IMR-90 (cell line): ENCODE measurements around the gene RNU6-9. TPM values are rescaled to one million over a fixed set of nuclear protein-coding genes. Genes with fewer than 3 reads are reported as not detected.

Source experiments
- ATAC-seq: fragments of 200-7000 bp; cut with Tn5 transposase; 2 replicates; pipeline ENCODE4 v1.9.1; 2020; ENCODE audit warnings: low read depth, mild to moderate bottlenecking, moderate library complexity
- BruUV-seq: library from RNA; stranded (reverse); fragments of 400-500 nt; replicated peaks from 2 replicates; lab custom pipeline; 2021; lab: Mats Ljungman, UMichigan
- CTCF ChIA-PET: fragments of 300-600 bp; formaldehyde crosslinking; extraction: SDS; loops from one replicate; lab custom pipeline; 2021; ENCODE audit warnings: antibody characterized with exemption; lab: Yijun Ruan, JAX
- POLR2A ChIA-PET: fragments of 300-600 bp; sonication (Branson Sonifier 250); formaldehyde crosslinking; loops from one replicate; lab custom pipeline; 2022; ENCODE audit warnings: antibody characterized with exemption; ENCODE audit not compliant: unreplicated experiment; lab: Charles Lee
- DNase-seq: peaks from one replicate; pipeline ENCODE4 v3.0.0; 2013
- H2AFZ ChIP-seq: replicated peaks from 2 replicates; pipeline ENCODE3; 2013; ENCODE audit warnings: low read length, mild to moderate bottlenecking; ENCODE audit not compliant: poor library complexity
- H2AK5ac ChIP-seq: 2 replicates; pipeline ENCODE4 v1.6.1; 2013; ENCODE audit warnings: low read depth, low read length, inconsistent platforms
- H2AK9ac ChIP-seq: replicated peaks from 2 replicates; pipeline ENCODE3; 2013; ENCODE audit warnings: mild to moderate bottlenecking, low read depth, low read length, moderate library complexity; ENCODE audit not compliant: poor library complexity
- H2BK120ac ChIP-seq: 2 replicates; pipeline ENCODE4 v1.6.1; 2013; ENCODE audit warnings: low read depth, low read length, inconsistent platforms
- H2BK15ac ChIP-seq: 3 replicates; pipeline ENCODE4 v1.6.1; 2013; ENCODE audit warnings: low read depth, low read length, inconsistent platforms
- H2BK20ac ChIP-seq: 2 replicates; pipeline ENCODE4 v1.6.1; 2013; ENCODE audit warnings: low read depth, mild to moderate bottlenecking, inconsistent platforms, low read length, moderate library complexity
- H2BK5ac ChIP-seq: 2 replicates; pipeline ENCODE4 v1.6.1; 2013; ENCODE audit warnings: mild to moderate bottlenecking, low read depth, low read length, inconsistent platforms; ENCODE audit not compliant: poor library complexity, severe bottlenecking
- H3K14ac ChIP-seq: replicated peaks from 2 replicates; pipeline ENCODE4 v1.6.1; 2013; ENCODE audit warnings: low read depth, low read length, inconsistent platforms
- H3K18ac ChIP-seq: 2 replicates; pipeline ENCODE4 v1.6.1; 2013; ENCODE audit warnings: low read depth, low read length, control low read depth
- H3K23ac ChIP-seq: 2 replicates; pipeline ENCODE4 v1.6.1; 2013; ENCODE audit warnings: low read depth, low read length, inconsistent platforms
- H3K27ac ChIP-seq: 2 replicates; pipeline ENCODE4 v1.5.1; 2013; ENCODE audit warnings: mild to moderate bottlenecking, control low read depth, low read length; ENCODE audit not compliant: insufficient read depth
- H3K27me3 ChIP-seq: 2 replicates; pipeline ENCODE4 v1.6.1; 2013; ENCODE audit warnings: low read length; ENCODE audit not compliant: control insufficient read depth, insufficient read depth
- H3K36me3 ChIP-seq: 2 replicates; pipeline ENCODE4 v1.6.1; 2013; ENCODE audit warnings: low read length, mixed read lengths; ENCODE audit not compliant: control insufficient read depth, insufficient read depth
- H3K4ac ChIP-seq: 2 replicates; pipeline ENCODE4 v1.6.1; 2013; ENCODE audit warnings: low read depth, low read length, inconsistent platforms
- H3K4me1 ChIP-seq: 2 replicates; pipeline ENCODE4 v1.6.1; 2013; ENCODE audit warnings: low read length, mixed read lengths; ENCODE audit not compliant: control insufficient read depth, insufficient read depth
- H3K4me2 ChIP-seq: 2 replicates; pipeline ENCODE4 v1.6.1; 2013; ENCODE audit warnings: low read depth, mild to moderate bottlenecking, control low read depth, low read length, moderate library complexity
- H3K4me3 ChIP-seq: 2 replicates; pipeline ENCODE4 v1.5.1; 2013; ENCODE audit warnings: low read depth, mild to moderate bottlenecking, control low read depth, low read length, moderate library complexity; ENCODE audit not compliant: insufficient read depth
- H3K56ac ChIP-seq: 2 replicates; pipeline ENCODE4 v1.6.1; 2013; ENCODE audit warnings: low read length, inconsistent platforms; ENCODE audit not compliant: insufficient read depth; ENCODE audit errors: extremely low read depth
- H3K79me1 ChIP-seq, 2 experiments: 2 replicates each; pipeline ENCODE4 v1.6.1; 2013; ENCODE audit warnings: low read length in 2 of 2, inconsistent platforms in 1 of 2, low read depth in 1 of 2
- H3K9ac ChIP-seq: 2 replicates; pipeline ENCODE4 v1.6.1; 2013; ENCODE audit warnings: low read depth, low read length, control low read depth
- H3K9me1 ChIP-seq: 2 replicates; pipeline ENCODE4 v1.6.1; 2013; ENCODE audit warnings: low read length, inconsistent platforms; ENCODE audit not compliant: insufficient read depth
- H3K9me3 ChIP-seq: 2 replicates; pipeline ENCODE4 v1.6.1; 2013; ENCODE audit warnings: low read length; ENCODE audit not compliant: control insufficient read depth, insufficient read depth
- H4K20me1 ChIP-seq: 2 replicates; pipeline ENCODE4 v1.6.1; 2013; ENCODE audit warnings: low read length, inconsistent platforms; ENCODE audit not compliant: insufficient read depth
- H4K5ac ChIP-seq: 2 replicates; pipeline ENCODE4 v1.6.1; 2013; ENCODE audit warnings: mild to moderate bottlenecking, low read depth, low read length, control low read depth
- H4K8ac ChIP-seq, 2 experiments: 2 replicates each; pipeline ENCODE4 v1.6.1; 2013; ENCODE audit warnings: low read depth in 2 of 2, low read length in 2 of 2, control low read depth in 1 of 2, inconsistent platforms in 1 of 2
- H4K91ac ChIP-seq: 2 replicates; pipeline ENCODE4 v1.6.1; 2013; ENCODE audit warnings: low read depth, low read length, inconsistent platforms; ENCODE audit not compliant: insufficient read depth
- BHLHE40 ChIP-seq: fragments of 150-350 bp; IDR thresholded peaks from 2 replicates; pipeline ENCODE4 v1.6.1; 2016; ENCODE audit warnings: mild to moderate bottlenecking, low read depth, low read length
- CEBPB ChIP-seq: IDR thresholded peaks from 2 replicates; pipeline ENCODE4 v1.6.1; 2012; ENCODE audit warnings: low read depth, low read length, improper control_type of control experiment
- CHD1 ChIP-seq: IDR thresholded peaks from 2 replicates; pipeline ENCODE4 v1.6.1; 2012; ENCODE audit warnings: low read depth, low read length, improper control_type of control experiment
- CTCF ChIP-seq: conservative IDR thresholded peaks from 2 replicates; pipeline ENCODE4 v1.5.1; 2012; ENCODE audit warnings: mild to moderate bottlenecking, low read depth, low read length, improper control_type of control experiment
- FOS ChIP-seq: fragments of 150-350 bp; IDR thresholded peaks from 2 replicates; pipeline ENCODE4 v1.6.1; 2016; ENCODE audit warnings: low read depth, low read length
- MAFK ChIP-seq: IDR thresholded peaks from 2 replicates; pipeline ENCODE4 v1.6.1; 2012; ENCODE audit warnings: low read depth, low read length, improper control_type of control experiment
- MAZ ChIP-seq: IDR thresholded peaks from 2 replicates; pipeline ENCODE4 v1.6.1; 2012; ENCODE audit warnings: low read depth, mild to moderate bottlenecking, low read length, improper control_type of control experiment, moderate library complexity, borderline replicate concordance
- MXI1 ChIP-seq: IDR thresholded peaks from 2 replicates; pipeline ENCODE4 v1.6.1; 2012; ENCODE audit warnings: low read depth, mild to moderate bottlenecking, low read length, moderate library complexity, borderline replicate concordance
- NFE2L2 ChIP-seq: fragments of 150-350 bp; IDR thresholded peaks from 2 replicates; pipeline ENCODE4 v1.6.1; 2016; ENCODE audit warnings: low read depth, mild to moderate bottlenecking, low read length
- POLR2A ChIP-seq: IDR thresholded peaks from 2 replicates; pipeline ENCODE4 v1.6.1; 2012; ENCODE audit warnings: mild to moderate bottlenecking, low read depth, low read length
- RAD21 ChIP-seq: IDR thresholded peaks from 2 replicates; pipeline ENCODE4 v1.6.1; 2012; ENCODE audit warnings: low read length, improper control_type of control experiment
- RCOR1 ChIP-seq: IDR thresholded peaks from 2 replicates; pipeline ENCODE4 v1.6.1; 2012; ENCODE audit warnings: mild to moderate bottlenecking, low read length, improper control_type of control experiment; ENCODE audit not compliant: insufficient replicate concordance
- RFX5 ChIP-seq: IDR thresholded peaks from 2 replicates; pipeline ENCODE4 v1.8.0; 2012; ENCODE audit warnings: low read depth, mild to moderate bottlenecking, low read length, moderate library complexity
- SMC3 ChIP-seq: fragments of 150-350 bp; IDR thresholded peaks from 2 replicates; pipeline ENCODE4 v1.6.1; 2016; ENCODE audit warnings: low read depth, mild to moderate bottlenecking, antibody characterized with exemption, low read length, moderate library complexity
- USF2 ChIP-seq: fragments of 150-350 bp; IDR thresholded peaks from 2 replicates; pipeline ENCODE4 v1.6.1; 2017; ENCODE audit warnings: mild to moderate bottlenecking, antibody characterized with exemption, low read length, low read depth
- WGBS, 2 experiments: methylation state at CpG; one replicate each; pipeline versions ENCODE4 v1.1.5 to v1.1.7; 2013; ENCODE audit warnings: missing lambda C conversion rate in 2 of 2; ENCODE audit not compliant: insufficient read length in 1 of 2; ENCODE audit errors: extremely low coverage in 2 of 2; 5-methylcytosine and 5-hydroxymethylcytosine counted together
- dilution Hi-C: fragments of 300-500 bp; cut with HindIII; formaldehyde crosslinking; loops from one replicate; pipeline ENCODE4 v1.14.3; 2018; ENCODE audit warnings: low sequenced_read_pairs; ENCODE audit not compliant: unreplicated experiment
- in situ Hi-C: fragments of 300-500 bp; cut with MboI; formaldehyde crosslinking; loops from 3 replicates; pipeline ENCODE4 v1.14.3; 2019; ENCODE audit warnings: low sequenced_read_pairs, inconsistent platforms, mixed read lengths
- intact Hi-C: fragments of 100-400 bp; cut with micrococcal nuclease; formaldehyde crosslinking; loops from 2 replicates; pipeline ENCODE4 v1.10.0; 2022
- polyA plus RNA-seq, 3 experiments: library from polyadenylated mRNA; depleted of rRNA; stranded (reverse); fragments of >200 nt; gene quantifications; 2 replicates each; pipeline ENCODE4 v1.2.3, GENCODE V29; 2012; ENCODE audit warnings: low replicate concordance in 1 of 3
- total RNA-seq: library from RNA; depleted of rRNA; stranded (reverse); fragments of >200 nt; gene quantifications from 2 replicates; pipeline ENCODE4 v1.2.3, GENCODE V29; 2012

The RNU6-9 gene
- total and polyA plus RNA-seq, 2 of the 4 experiments (the other 2 are of a cell fraction): not detected

- TF ChIP-seq RFX5: no peak
These were observed 8.2 kb downstream of the RNU6-9 start (continued) for GRCh38 chr19:901216-902092.

- 80% methylated on average over 1 of the region's 7 CpGs; no CpG with 5 or more reads in 1 of the 2 experiments for WGBS, 2 experiments
- H3K9ac ChIP-seq: no peak overlapping the region
- CTCF ChIA-PET: no interaction called here
- H3K4me3 ChIP-seq: no peak overlapping the region
- peaks cover 58% of the 10 kb centered on the region for H4K20me1 ChIP-seq
- intact Hi-C loops (no loop called here), in situ Hi-C loops (no loop called here), dilution Hi-C loops (no loop called here)
- H3K27ac ChIP-seq: no peak overlapping the region
- no peak overlapping the region for H3K18ac ChIP-seq
- no peak overlapping the region for H3K4me2 ChIP-seq
- H3K4me1 ChIP-seq: peaks cover 2% of the 10 kb centered on the region; the same call in 1 of the 2 replicates
- H2BK20ac ChIP-seq: no peak overlapping the region
- no peaks in the 10 kb centered on the region for H3K9me3 ChIP-seq
- no peak for ATAC-seq
- no peak overlapping the region for H4K91ac ChIP-seq
- peaks cover 12 to 55% of the 10 kb centered on the region in 2 experiments for H3K79me1 ChIP-seq
- no peak overlapping the region for H3K4ac ChIP-seq
- H2AK9ac ChIP-seq: no peak overlapping the region
- no peak overlapping the region for H2BK5ac ChIP-seq
- no peak overlapping the region for H3K56ac ChIP-seq
- POLR2A ChIA-PET: no interaction called here
- H2BK120ac ChIP-seq: no peak overlapping the region
- no peaks in the 10 kb centered on the region; the same call in 1 of the 2 replicates for H3K9me1 ChIP-seq
- no peak overlapping the region for H3K23ac ChIP-seq
- no TSS peak for BruUV-seq
- no peak overlapping the region for H3K14ac ChIP-seq
- H3K36me3 ChIP-seq: peaks cover 26% of the 10 kb centered on the region
- no peak overlapping the region for H2AFZ ChIP-seq
- H4K8ac ChIP-seq: no peak overlapping the region
- DNase-seq: no peak
- H3K27me3 ChIP-seq: no peaks in the 10 kb centered on the region
- H4K5ac ChIP-seq: no peak overlapping the region
- no peak overlapping the region for H2AK5ac ChIP-seq
- H2BK15ac ChIP-seq: no peak overlapping the region
- TF ChIP-seq POLR2A (no peak), FOS (no peak), SMC3 (no peak), MAFK (no peak), CHD1 (no peak), RAD21 (no peak), CTCF (no peak), BHLHE40 (no peak), RFX5 (no peak), MXI1 (no peak), NFE2L2 (no peak), CEBPB (no peak), MAZ (no peak), RCOR1 (no peak), USF2 (no peak)
These were observed 8.7 kb downstream of the RNU6-9 start for GRCh38 chr19:902093-902370.
